Keratinocyte (primary cell): ENCODE results near the gene TMX1.

Experiments used
- EZH2 ChIP-seq: IDR thresholded peaks from one replicate; pipeline ENCODE4 v1.6.1; 2012; ENCODE audit warnings: inconsistent platforms, mild to moderate bottlenecking, low read length, moderate library complexity
- TF ChIP-seq, protein P1 (sequence below), 3 experiments: IDR thresholded peaks in 1 of 3; conservative IDR thresholded peaks in 1 of 3; optimal IDR thresholded peaks in 1 of 3; 2 replicates in 2 of 3; 3 replicates in 1 of 3; pipeline versions ENCODE3 to v1.5.1; 2011; ENCODE audit warnings: low read length in 3 of 3, mild to moderate bottlenecking in 3 of 3, moderate library complexity in 2 of 3, control low read depth in 1 of 3, inconsistent platforms in 1 of 3; ENCODE audit not compliant: insufficient read depth in 2 of 3; ENCODE audit errors: extremely low read depth in 1 of 3

DNA sequence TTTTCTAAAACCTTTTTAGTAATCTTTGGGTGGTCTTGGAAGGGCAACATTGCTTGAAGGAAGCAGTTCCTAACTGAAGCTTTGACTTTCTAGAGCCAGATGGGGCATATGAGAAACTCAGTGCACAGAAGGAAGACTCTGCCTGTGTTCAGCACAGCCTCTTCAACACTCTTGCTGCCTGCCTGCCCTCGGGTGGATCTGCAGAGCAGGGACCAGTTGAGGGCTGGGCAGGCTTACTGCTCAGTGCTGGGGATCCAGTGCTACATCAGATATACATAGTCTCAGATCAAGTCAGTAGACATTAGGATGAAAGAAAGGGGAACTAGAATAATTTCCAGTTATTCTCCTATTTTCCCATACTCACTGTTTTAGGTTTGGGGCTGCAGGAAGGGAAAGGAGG is 29.5 kb upstream of the TMX1 start:
- TF ChIP-seq EZH2, result no peak
- TF ChIP-seq, protein P1, sequence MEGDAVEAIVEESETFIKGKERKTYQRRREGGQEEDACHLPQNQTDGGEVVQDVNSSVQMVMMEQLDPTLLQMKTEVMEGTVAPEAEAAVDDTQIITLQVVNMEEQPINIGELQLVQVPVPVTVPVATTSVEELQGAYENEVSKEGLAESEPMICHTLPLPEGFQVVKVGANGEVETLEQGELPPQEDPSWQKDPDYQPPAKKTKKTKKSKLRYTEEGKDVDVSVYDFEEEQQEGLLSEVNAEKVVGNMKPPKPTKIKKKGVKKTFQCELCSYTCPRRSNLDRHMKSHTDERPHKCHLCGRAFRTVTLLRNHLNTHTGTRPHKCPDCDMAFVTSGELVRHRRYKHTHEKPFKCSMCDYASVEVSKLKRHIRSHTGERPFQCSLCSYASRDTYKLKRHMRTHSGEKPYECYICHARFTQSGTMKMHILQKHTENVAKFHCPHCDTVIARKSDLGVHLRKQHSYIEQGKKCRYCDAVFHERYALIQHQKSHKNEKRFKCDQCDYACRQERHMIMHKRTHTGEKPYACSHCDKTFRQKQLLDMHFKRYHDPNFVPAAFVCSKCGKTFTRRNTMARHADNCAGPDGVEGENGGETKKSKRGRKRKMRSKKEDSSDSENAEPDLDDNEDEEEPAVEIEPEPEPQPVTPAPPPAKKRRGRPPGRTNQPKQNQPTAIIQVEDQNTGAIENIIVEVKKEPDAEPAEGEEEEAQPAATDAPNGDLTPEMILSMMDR (optimal IDR thresholded peaks at IDR 0.05 in 1 of 3, IDR thresholded peaks at IDR 0.05 in 1 of 3, conservative IDR thresholded peaks at IDR 0.05 in 1 of 3; ENCODE audit: extremely low read depth in 1 of 3, insufficient read depth in 2 of 3, low read length in 3 of 3), result no peak
